GM23248 (cell line): Measurements from ENCODE around the gene TRMU. TPM values are rescaled to one million over a fixed set of nuclear protein-coding genes. Genes with fewer than 3 reads are reported as not detected.

ENCODE experiments used
- DNase-seq: peaks from one replicate; pipeline ENCODE4 v3.0.0-alpha.2; 2015
- H2AFZ ChIP-seq: fragments of 200-600 bp; sonication (generic); 2 replicates; pipeline ENCODE4 v1.6.1; 2016; ENCODE audit warnings: antibody characterized with exemption
- H3F3A ChIP-seq: fragments of 200-600 bp; sonication (generic); 2 replicates; pipeline ENCODE4 v1.6.1; 2016; ENCODE audit warnings: mild to moderate bottlenecking, antibody characterized with exemption, mixed run types; ENCODE audit not compliant: insufficient read depth
- H3K27ac ChIP-seq: fragments of 200-600 bp; sonication (generic); 2 replicates; pipeline ENCODE4 v1.5.1; 2016; ENCODE audit warnings: mild to moderate bottlenecking
- H3K27me3 ChIP-seq: fragments of 200-600 bp; sonication (generic); replicated peaks from 2 replicates; pipeline ENCODE4 v1.6.1; 2016; ENCODE audit warnings: mild to moderate bottlenecking; ENCODE audit not compliant: insufficient read depth
- H3K36me3 ChIP-seq: fragments of 200-600 bp; sonication (generic); 2 replicates; pipeline ENCODE4 v1.6.1; 2016; ENCODE audit warnings: low read depth, mild to moderate bottlenecking
- H3K4me1 ChIP-seq: fragments of 200-600 bp; sonication (generic); 2 replicates; pipeline ENCODE4 v1.6.1; 2016; ENCODE audit warnings: mild to moderate bottlenecking; ENCODE audit not compliant: insufficient read depth
- H3K4me2 ChIP-seq: fragments of 200-600 bp; sonication (generic); one replicate; pipeline ENCODE4 v1.6.1; 2016; ENCODE audit warnings: mild to moderate bottlenecking; ENCODE audit not compliant: unreplicated experiment
- H3K4me3 ChIP-seq: fragments of 200-600 bp; sonication (generic); 2 replicates; pipeline ENCODE4 v1.5.1; 2016; ENCODE audit warnings: mild to moderate bottlenecking
- H3K79me2 ChIP-seq: fragments of 200-600 bp; sonication (generic); 2 replicates; pipeline ENCODE4 v1.6.1; 2016; ENCODE audit warnings: mild to moderate bottlenecking; ENCODE audit not compliant: insufficient read depth
- H3K9ac ChIP-seq: fragments of 200-600 bp; sonication (generic); 2 replicates; pipeline ENCODE4 v1.6.1; 2016; ENCODE audit warnings: mild to moderate bottlenecking
- H3K9me2 ChIP-seq: fragments of 200-600 bp; sonication (generic); 2 replicates; pipeline ENCODE4 v1.6.1; 2016; ENCODE audit warnings: mixed run types, mild to moderate bottlenecking, moderate library complexity; ENCODE audit not compliant: insufficient read depth
- H3K9me3 ChIP-seq: fragments of 200-600 bp; sonication (generic); one replicate; pipeline ENCODE4 v1.6.1; 2017; ENCODE audit warnings: low read depth
- H4K20me1 ChIP-seq: fragments of 200-600 bp; sonication (generic); 2 replicates; pipeline ENCODE4 v1.6.0; 2016; ENCODE audit not compliant: insufficient read depth
- EZH2 ChIP-seq: fragments of 200-600 bp; sonication (generic); IDR thresholded peaks from 2 replicates; pipeline ENCODE4 v1.6.1; 2018; ENCODE audit warnings: antibody characterized with exemption, mild to moderate bottlenecking; ENCODE audit not compliant: insufficient read depth, poor library complexity, severe bottlenecking
- EZH2phosphoT487 ChIP-seq: fragments of 200-600 bp; sonication (generic); IDR thresholded peaks from 2 replicates; pipeline ENCODE4 v1.6.1; 2018; ENCODE audit warnings: antibody characterized with exemption, moderate library complexity, mild to moderate bottlenecking, low read depth; ENCODE audit not compliant: insufficient read depth
- WGBS, 2 experiments: methylation state at CpG; one replicate each; pipeline ENCODE4 v1.1.6; 2015 to 2017; ENCODE audit warnings: low lambda C conversion rate in 2 of 2, low coverage in 1 of 2; ENCODE audit errors: missing lambda C conversion rate in 2 of 2; 5-methylcytosine and 5-hydroxymethylcytosine counted together
- in situ Hi-C: fragments of 300-500 bp; cut with MboI; formaldehyde crosslinking; loops from 2 replicates; pipeline ENCODE4 v1.15.0; 2020
- polyA plus RNA-seq: library from polyadenylated mRNA; unstranded; fragments of >200 nt; fragmentation: Nextera tagmentation; extraction: Ambion mirVana; gene quantifications from 2 replicates; pipeline ENCODE4 v1.2.1, GENCODE V29; 2016
- total RNA-seq: library from RNA; depleted of rRNA; stranded (reverse); fragments of >200 nt; shearing (Covaris generic); gene quantifications from 2 replicates; pipeline ENCODE4 v1.2.3, GENCODE V29; 2014

TRMU gene
- total and polyA plus RNA-seq, 2 experiments from 2014 or later, result 27.0 to 38.4 TPM

- Histone ChIP-seq H3K27me3 (no peaks in the 10 kb centered on the region), H3F3A (peaks cover 11% of the 10 kb centered on the region; the same call in 1 of the 2 replicates), H3K9ac (no peak overlapping the region), H3K4me2 (no peak overlapping the region), H3K27ac (no peak overlapping the region), H3K79me2 (no peaks in the 10 kb centered on the region), H3K9me2 (no peaks in the 10 kb centered on the region), H3K4me1 (peaks cover 12% of the 10 kb centered on the region; the same call in 1 of the 2 replicates), H3K4me3 (no peak overlapping the region), H4K20me1 (no peaks in the 10 kb centered on the region), H2AFZ (no peak overlapping the region), H3K9me3 (no peaks in the 10 kb centered on the region), H3K36me3 (peaks cover 9% of the 10 kb centered on the region; the same call in 1 of the 2 replicates)
- TF ChIP-seq EZH2phosphoT487 (no peak), EZH2 (no peak)
- WGBS, 2 experiments, result 96 to 98% methylated on average over 22 to 23 of the region's 23 CpGs
- no peak for DNase-seq
- in situ Hi-C loops, result no loop called here
Observed at GRCh38 chr22:46290843-46291785, 44.4 kb upstream of the TRMU start.

- H3K4me2 ChIP-seq, result no peak overlapping the region
- in situ Hi-C loops, result no loop called here
- 93 to 100% methylated on average over 3 of the region's 3 CpGs for WGBS, 2 experiments
Observed at GRCh38 chr22:46292173-46292572, 43.3 kb upstream of the TRMU start.

GRCh38 chr22:46292732-46293131 is 42.8 kb upstream of the TRMU start:
- DNase-seq, result no peak
- Histone ChIP-seq H3K27ac (no peak overlapping the region), H3K9ac (no peak overlapping the region), H3K79me2 (peaks cover 8% of the 10 kb centered on the region), H4K20me1 (no peaks in the 10 kb centered on the region), H2AFZ (no peak overlapping the region), H3K27me3 (no peaks in the 10 kb centered on the region), H3K4me1 (peaks cover 17% of the 10 kb centered on the region), H3K36me3 (peaks cover 7% of the 10 kb centered on the region; the same call in 1 of the 2 replicates), H3K4me2 (no peak overlapping the region), H3K4me3 (no peak overlapping the region), H3F3A (peaks cover 11% of the 10 kb centered on the region; the same call in 1 of the 2 replicates), H3K9me3 (no peaks in the 10 kb centered on the region), H3K9me2 (no peaks in the 10 kb centered on the region)
- TF ChIP-seq EZH2 (no peak), EZH2phosphoT487 (no peak)
- in situ Hi-C loops, result no loop called here
- 88 to 92% methylated on average over 14 of the region's 14 CpGs for WGBS, 2 experiments

More at GRCh38 chr22:46292173-46292572, 43.3 kb upstream of the TRMU start:
- Histone ChIP-seq H2AFZ (no peak overlapping the region), H3K36me3 (peaks cover 7% of the 10 kb centered on the region; the same call in 1 of the 2 replicates), H3K9ac (no peak overlapping the region), H3F3A (peaks cover 11% of the 10 kb centered on the region; the same call in 1 of the 2 replicates), H3K27ac (no peak overlapping the region), H3K9me3 (no peaks in the 10 kb centered on the region), H3K4me1 (peaks cover 12% of the 10 kb centered on the region; the same call in 1 of the 2 replicates), H3K9me2 (no peaks in the 10 kb centered on the region), H3K27me3 (no peaks in the 10 kb centered on the region), H3K4me3 (no peak overlapping the region), H3K79me2 (peaks cover 3% of the 10 kb centered on the region), H4K20me1 (no peaks in the 10 kb centered on the region)
- no peak for DNase-seq
- TF ChIP-seq EZH2phosphoT487, result no peak
- no peak for TF ChIP-seq EZH2

GRCh38 chr22:46293577-46294260 is 41.8 kb upstream of the TRMU start:
- peak; percentile 83 for DNase-seq
- H3K79me2 ChIP-seq, result peaks cover 18% of the 10 kb centered on the region
- WGBS, 2 experiments, result 42 to 62% methylated on average over 11 of the region's 11 CpGs
- peak overlapping the region; percentile 31; the same call in 1 of the 2 replicates for H2AFZ ChIP-seq
- TF ChIP-seq EZH2phosphoT487 (no peak), EZH2 (no peak)
- no peak overlapping the region for H3K4me2 ChIP-seq
- peak overlapping the region; percentile 52; the same call in 1 of the 2 replicates for H3K9ac ChIP-seq
- no peaks in the 10 kb centered on the region for H3K27me3 ChIP-seq
- in situ Hi-C loops, result no loop called here
- H3F3A ChIP-seq, result peaks cover 11% of the 10 kb centered on the region; the same call in 1 of the 2 replicates
- peaks cover 7% of the 10 kb centered on the region; the same call in 1 of the 2 replicates for H3K36me3 ChIP-seq
- peaks cover 18% of the 10 kb centered on the region for H3K4me1 ChIP-seq
- no peak overlapping the region for H3K4me3 ChIP-seq
- no peaks in the 10 kb centered on the region for H4K20me1 ChIP-seq
- no peaks in the 10 kb centered on the region for H3K9me3 ChIP-seq
- peak overlapping the region; percentile 34 for H3K27ac ChIP-seq
- no peaks in the 10 kb centered on the region for H3K9me2 ChIP-seq
